CD4-positive, CD25-positive, alpha-beta regulatory T cell (primary cell): ENCODE data around the gene ITGAV. TPM values are rescaled to one million over a fixed set of nuclear protein-coding genes. Genes with fewer than 3 reads are reported as not detected.

Source experiments
- ATAC-seq, 2 donors: fragments of 150-1000 bp; cut with Tn5 transposase; one replicate each; pipeline ENCODE4 v1.10.0; 2021; ENCODE audit warnings: low read depth in 2 of 2, moderate number of reproducible peaks in 2 of 2, moderate library complexity in 1 of 2
- DNase-seq, 3 donors: peaks; one replicate each; pipeline versions ENCODE4 v3.0.0 to v3.0.0-alpha.2; 2012 to 2022; ENCODE audit warnings: mixed read lengths in 1 of 3
- H3K27ac ChIP-seq: one replicate; pipeline ENCODE4 v1.7.0; 2013; ENCODE audit warnings: mild to moderate bottlenecking, low read length; ENCODE audit not compliant: insufficient read depth, poor library complexity, severe bottlenecking
- H3K27me3 ChIP-seq: one replicate; pipeline ENCODE4 v1.7.0; 2013; ENCODE audit warnings: low read length; ENCODE audit not compliant: control insufficient read depth, insufficient read depth
- H3K36me3 ChIP-seq: one replicate; pipeline ENCODE4 v1.7.0; 2013; ENCODE audit warnings: mild to moderate bottlenecking, low read length, moderate library complexity; ENCODE audit not compliant: control insufficient read depth, insufficient read depth
- H3K4me1 ChIP-seq: 2 replicates; pipeline ENCODE4 v1.7.0; 2013; ENCODE audit warnings: mild to moderate bottlenecking, low read length; ENCODE audit not compliant: insufficient read depth, control insufficient read depth, poor library complexity, severe bottlenecking
- H3K4me3 ChIP-seq: one replicate; pipeline ENCODE4 v1.7.0; 2013; ENCODE audit warnings: low read depth, mild to moderate bottlenecking, low read length, moderate library complexity
- H3K9me3 ChIP-seq, 2 experiments: 1 replicate in 1 of 2; 2 replicates in 1 of 2; pipeline ENCODE4 v1.7.0; 2013; ENCODE audit warnings: low read length in 2 of 2, mild to moderate bottlenecking in 1 of 2, moderate library complexity in 1 of 2; ENCODE audit not compliant: control insufficient read depth in 2 of 2
- H3K27ac Mint-ChIP-seq, 3 donors: one replicate each; pipeline ENCODE4 v1.8.0; 2020 to 2022; ENCODE audit warnings: mild to moderate bottlenecking in 3 of 3, mixed read lengths in 3 of 3, moderate library complexity in 2 of 3
- H3K27me3 Mint-ChIP-seq: one replicate; pipeline ENCODE4 v1.8.0; 2022; ENCODE audit warnings: mild to moderate bottlenecking, mixed read lengths
- H3K36me3 Mint-ChIP-seq: one replicate; pipeline ENCODE4 v1.8.0; 2020; ENCODE audit warnings: mixed read lengths
- H3K4me1 Mint-ChIP-seq, 4 donors: one replicate each; pipeline ENCODE4 v1.8.0; 2020 to 2022; ENCODE audit warnings: mixed read lengths in 4 of 4, mild to moderate bottlenecking in 1 of 4
- H3K4me3 Mint-ChIP-seq, 4 donors: one replicate each; pipeline ENCODE4 v1.8.0; 2020 to 2022; ENCODE audit warnings: mild to moderate bottlenecking in 4 of 4, mixed read lengths in 4 of 4, moderate library complexity in 3 of 4
- H3K9me3 Mint-ChIP-seq, 7 donors: one replicate each; pipeline ENCODE4 v1.8.0; 2020 to 2022; ENCODE audit warnings: mixed read lengths in 7 of 7, mild to moderate bottlenecking in 3 of 7, moderate library complexity in 2 of 7
- polyA plus RNA-seq, 4 donors: library from polyadenylated mRNA; unstranded; fragments of 300-500 nt; fragmentation: Illumina TruSeq; gene quantifications; one replicate each; pipeline ENCODE4 v1.2.3, GENCODE V29; 2021
- total RNA-seq: library from RNA; stranded (reverse); gene quantifications from one replicate; pipeline ENCODE4 v1.2.3, GENCODE V29; 2022

Gene ITGAV
- total and polyA plus RNA-seq, 5 donors from 2014 or later, result 0.36 to 8.1 (median 0.85) TPM

GRCh38 chr2:186554429-186554828 is 35.4 kb upstream of the ITGAV start:
- no peaks in the 10 kb centered on the region for H3K4me1 Mint-ChIP-seq
- H3K27ac Mint-ChIP-seq, result no peak overlapping the region
- H3K27me3 Mint-ChIP-seq, result peaks cover 5% of the 10 kb centered on the region
- no peaks in the 10 kb centered on the region for H3K36me3 Mint-ChIP-seq
- H3K27me3 ChIP-seq, result no peaks in the 10 kb centered on the region
- no peak overlapping the region for H3K27ac ChIP-seq
- no peak for ATAC-seq
- H3K9me3 Mint-ChIP-seq, result peaks cover 0 to 2% (median 0%) of the 10 kb centered on the region in 7 donors
- no peaks in the 10 kb centered on the region for H3K4me1 ChIP-seq
- H3K4me3 ChIP-seq, result no peak overlapping the region
- no peak overlapping the region for H3K4me3 Mint-ChIP-seq
- no peaks in the 10 kb centered on the region for H3K36me3 ChIP-seq
- H3K9me3 ChIP-seq, result no peaks in the 10 kb centered on the region
- no peak for DNase-seq

DNA sequence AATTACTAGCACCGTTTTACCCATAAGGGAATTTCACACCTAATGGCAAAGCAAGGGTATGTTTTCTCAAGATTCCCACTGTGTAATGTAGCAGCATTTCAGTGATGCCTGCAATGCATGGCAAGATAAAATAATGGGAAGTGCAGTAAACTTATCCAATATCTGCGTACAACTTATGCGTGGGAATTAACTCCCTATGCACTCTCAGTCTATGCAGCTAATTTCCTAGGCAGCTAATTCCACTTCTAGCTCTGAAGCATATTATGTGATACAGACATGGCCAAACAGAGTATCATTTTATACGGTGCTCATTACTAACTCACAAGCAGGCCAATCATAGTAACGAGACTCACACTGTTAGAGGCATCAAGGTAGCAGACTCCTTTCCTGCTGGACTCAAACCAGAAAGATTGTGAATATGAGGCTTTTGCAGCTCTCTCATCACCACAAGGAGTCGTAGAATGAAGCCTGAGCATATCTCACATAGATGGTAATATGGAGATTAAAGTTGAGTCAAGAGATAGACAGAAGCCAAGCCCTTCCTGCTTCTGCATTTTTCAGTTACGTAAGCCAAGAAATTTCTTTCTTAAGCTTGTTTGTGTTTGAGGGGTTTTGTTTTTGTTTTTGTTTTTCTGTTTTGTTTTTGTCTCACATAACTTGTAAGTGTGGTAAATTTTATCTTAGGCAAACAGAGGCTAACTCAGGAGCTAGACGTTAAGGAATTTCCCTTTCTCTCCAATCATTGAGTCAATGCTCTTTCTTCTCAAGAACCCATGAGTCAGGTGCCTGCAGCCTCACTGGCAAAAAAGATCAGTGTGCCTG is 34.8 kb upstream of the ITGAV start:
- no peak overlapping the region for H3K4me3 Mint-ChIP-seq
- H3K27me3 ChIP-seq, result no peaks in the 10 kb centered on the region
- no peaks in the 10 kb centered on the region for H3K4me1 Mint-ChIP-seq
- no peaks in the 10 kb centered on the region for H3K9me3 ChIP-seq
- no peak overlapping the region for H3K27ac Mint-ChIP-seq
- DNase-seq (no peak), ATAC-seq (no peak)
- H3K27ac ChIP-seq, result no peak overlapping the region
- H3K36me3 ChIP-seq, result no peaks in the 10 kb centered on the region
- no peaks in the 10 kb centered on the region for H3K36me3 Mint-ChIP-seq
- H3K4me1 ChIP-seq, result no peaks in the 10 kb centered on the region
- peaks cover 3% of the 10 kb centered on the region for H3K27me3 Mint-ChIP-seq
- H3K4me3 ChIP-seq, result no peak overlapping the region
- peaks cover 0 to 2% (median 0%) of the 10 kb centered on the region in 7 donors for H3K9me3 Mint-ChIP-seq

DNA sequence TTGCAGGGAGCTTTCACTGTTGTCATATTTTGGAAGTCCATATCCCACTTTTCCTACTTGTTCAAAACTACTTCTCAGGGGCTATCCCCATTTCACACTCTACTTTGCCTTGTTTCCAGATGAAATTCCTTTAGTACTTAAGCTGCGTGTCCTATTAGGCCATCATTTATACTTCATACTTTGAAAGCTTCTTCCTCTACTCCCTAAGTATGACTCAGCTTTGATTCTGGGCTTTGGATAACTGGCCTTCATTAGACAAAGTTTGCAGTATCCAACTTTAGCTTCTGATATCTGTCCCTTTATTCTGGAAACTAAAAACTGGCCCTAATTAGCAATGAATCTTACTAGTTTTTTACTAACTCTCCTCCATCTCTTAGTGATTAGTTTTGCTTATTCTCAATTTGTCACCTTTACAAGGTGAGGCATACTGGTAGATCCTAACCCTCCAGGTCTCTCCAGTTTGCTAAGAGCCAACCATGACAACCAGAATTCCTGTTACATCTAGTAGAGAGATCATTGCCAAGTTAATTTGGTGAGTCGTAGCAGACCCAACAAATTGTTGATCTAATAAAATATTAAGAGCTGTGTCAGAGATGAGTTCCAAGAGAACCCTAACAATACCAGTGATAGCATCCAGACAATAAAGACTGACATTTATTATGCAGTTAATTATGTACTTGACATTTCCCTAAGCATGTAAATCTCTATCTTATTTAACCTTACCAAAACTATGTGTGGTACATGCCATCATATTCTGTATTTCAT is 31.2 kb upstream of the ITGAV start:
- ATAC-seq (no peak), DNase-seq (no peak)
- Mint-ChIP-seq H3K4me3 (no peak overlapping the region), H3K9me3 (peaks cover 0 to 4% (median 0%) of the 10 kb centered on the region in 7 donors), H3K36me3 (no peaks in the 10 kb centered on the region), H3K27me3 (peaks cover 7% of the 10 kb centered on the region), H3K27ac (no peak overlapping the region), H3K4me1 (no peaks in the 10 kb centered on the region)
- no peaks in the 10 kb centered on the region for H3K36me3 ChIP-seq
- H3K27me3 ChIP-seq, result no peaks in the 10 kb centered on the region
- H3K4me3 ChIP-seq, result no peak overlapping the region
- no peaks in the 10 kb centered on the region for H3K9me3 ChIP-seq
- no peak overlapping the region for H3K27ac ChIP-seq
- H3K4me1 ChIP-seq, result no peaks in the 10 kb centered on the region

DNA sequence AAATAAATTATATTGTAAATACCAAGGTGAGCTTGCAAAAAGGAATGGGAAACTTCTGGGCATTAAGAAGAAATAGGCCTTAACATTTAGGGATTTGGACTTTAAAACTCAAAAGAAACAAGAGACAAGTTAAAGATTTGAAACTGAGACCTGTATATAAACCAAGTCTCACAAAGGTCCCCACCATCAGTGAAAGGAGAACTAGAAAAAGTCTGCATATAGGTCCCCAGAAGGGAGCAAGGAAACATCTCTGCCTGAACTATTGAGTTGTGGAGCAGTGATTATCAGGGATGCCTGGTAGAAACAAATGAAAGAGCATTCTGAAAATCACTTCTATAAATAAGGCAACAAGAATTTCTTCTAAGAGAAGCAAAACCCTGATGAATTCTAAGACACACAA is 30.5 kb upstream of the ITGAV start:
- no peaks in the 10 kb centered on the region for H3K4me1 ChIP-seq
- H3K4me3 ChIP-seq, result no peak overlapping the region
- Mint-ChIP-seq H3K4me1 (no peaks in the 10 kb centered on the region), H3K36me3 (no peaks in the 10 kb centered on the region), H3K9me3 (peaks cover 0 to 4% (median 0%) of the 10 kb centered on the region in 7 donors), H3K4me3 (no peak overlapping the region), H3K27me3 (peaks cover 7% of the 10 kb centered on the region), H3K27ac (no peak overlapping the region)
- H3K36me3 ChIP-seq, result no peaks in the 10 kb centered on the region
- H3K27me3 ChIP-seq, result no peaks in the 10 kb centered on the region
- DNase-seq (no peak), ATAC-seq (no peak)
- no peak overlapping the region for H3K27ac ChIP-seq
- no peaks in the 10 kb centered on the region for H3K9me3 ChIP-seq

GRCh38 chr2:186559848-186560247 is 30.0 kb upstream of the ITGAV start:
- Mint-ChIP-seq H3K4me3 (no peak overlapping the region), H3K36me3 (no peaks in the 10 kb centered on the region), H3K27me3 (peaks cover 11% of the 10 kb centered on the region), H3K9me3 (peaks cover 0 to 4% (median 0%) of the 10 kb centered on the region in 7 donors), H3K4me1 (no peaks in the 10 kb centered on the region), H3K27ac (no peak overlapping the region)
- no peak overlapping the region for H3K27ac ChIP-seq
- DNase-seq (no peak), ATAC-seq (no peak)
- no peaks in the 10 kb centered on the region for H3K9me3 ChIP-seq
- H3K4me3 ChIP-seq, result no peak overlapping the region
- H3K4me1 ChIP-seq, result no peaks in the 10 kb centered on the region
- no peaks in the 10 kb centered on the region for H3K27me3 ChIP-seq
- no peaks in the 10 kb centered on the region for H3K36me3 ChIP-seq

- no peak overlapping the region for H3K27ac Mint-ChIP-seq
- no peaks in the 10 kb centered on the region for H3K4me1 Mint-ChIP-seq
- Histone ChIP-seq H3K27ac (no peak overlapping the region), H3K36me3 (no peaks in the 10 kb centered on the region), H3K27me3 (no peaks in the 10 kb centered on the region), H3K4me3 (no peak overlapping the region), H3K4me1 (no peaks in the 10 kb centered on the region), H3K9me3 (no peaks in the 10 kb centered on the region)
- H3K27me3 Mint-ChIP-seq, result peaks cover 15% of the 10 kb centered on the region
- no peak for DNase-seq
- no peak overlapping the region for H3K4me3 Mint-ChIP-seq
- H3K36me3 Mint-ChIP-seq, result no peaks in the 10 kb centered on the region
- peaks cover 0 to 4% (median 1%) of the 10 kb centered on the region in 7 donors for H3K9me3 Mint-ChIP-seq
- no peak for ATAC-seq
Measured at GRCh38 chr2:186560254-186560653, 29.6 kb upstream of the ITGAV start.

GRCh38 chr2:186561467-186562208 is 28.2 kb upstream of the ITGAV start:
- Histone ChIP-seq H3K4me1 (no peaks in the 10 kb centered on the region), H3K36me3 (no peaks in the 10 kb centered on the region), H3K4me3 (no peak overlapping the region), H3K27me3 (no peaks in the 10 kb centered on the region), H3K27ac (no peak overlapping the region), H3K9me3 (no peaks in the 10 kb centered on the region)
- peaks cover 0 to 4% (median 1%) of the 10 kb centered on the region in 7 donors for H3K9me3 Mint-ChIP-seq
- DNase-seq (no peak), ATAC-seq (no peak)
- H3K4me3 Mint-ChIP-seq, result no peak overlapping the region
- no peaks in the 10 kb centered on the region for H3K4me1 Mint-ChIP-seq
- H3K27me3 Mint-ChIP-seq, result peaks cover 19% of the 10 kb centered on the region
- peak overlapping the region in 1 of 3 donors; percentile 3 for H3K27ac Mint-ChIP-seq
- no peaks in the 10 kb centered on the region for H3K36me3 Mint-ChIP-seq
